ENCODE measurements around the gene WWOX. TPM values are rescaled to one million over a fixed set of nuclear protein-coding genes. Genes with fewer than 3 reads are reported as not detected.

The WWOX gene
- total and polyA plus RNA-seq, 2 donors (not counting 3 experiments of a cell fraction or from before 2014, with no cell fraction given), result 6.2 to 12.5 TPM

- Histone ChIP-seq H3K9me3 (replicated peaks; ENCODE audit: control insufficient read depth, insufficient read depth, low read length) (peaks cover 3% of the 10 kb centered on the region), H3K4me2 (ENCODE audit: insufficient read depth, low read length) (no peak overlapping the region), H3K4me3 (replicated peaks in 1 of 3; ENCODE audit: insufficient read depth in 1 of 3, low read depth in 1 of 3, low read length in 3 of 3) (no peak overlapping the region), H3K27me3 (ENCODE audit: control insufficient read depth in 2 of 2, insufficient read depth in 2 of 2, low read length in 2 of 2) (no peaks in the 10 kb centered on the region), H4K20me1 (replicated peaks; ENCODE audit: control insufficient read depth, extremely low read depth, insufficient read depth, low read length) (no peaks in the 10 kb centered on the region), H3K9ac (replicated peaks; ENCODE audit: extremely low read depth, insufficient read depth, low read length) (no peak overlapping the region), H3K4me1 (ENCODE audit: control insufficient read depth, extremely low read depth, insufficient read depth, low read length) (no peaks in the 10 kb centered on the region), H3K36me3 (ENCODE audit: control insufficient read depth in 2 of 2, extremely low read depth in 1 of 2, insufficient read depth in 2 of 2, low read length in 2 of 2) (no peaks in the 10 kb centered on the region), H3K79me2 (ENCODE audit: control insufficient read depth, insufficient read depth, low read length) (no peaks in the 10 kb centered on the region), H3K9me1 (replicated peaks; ENCODE audit: control insufficient read depth, extremely low read depth, insufficient read depth, low read length) (no peaks in the 10 kb centered on the region), H2AFZ (ENCODE audit: low read depth, low read length) (no peak overlapping the region), H3K27ac (ENCODE audit: insufficient read depth, low read depth, low read length) (no peak overlapping the region)
- TF ChIP-seq MAX (IDR thresholded peaks at IDR 0.05; ENCODE audit: insufficient read depth, insufficient read length), result no peak
- no peak for TF ChIP-seq POLR2A (IDR thresholded peaks at IDR 0.05; ENCODE audit: low read depth, low read length)
- no peak for TF ChIP-seq FOS (IDR thresholded peaks at IDR 0.05; ENCODE audit: borderline replicate concordance, insufficient read depth, low read length)
- TF ChIP-seq GATA2 (IDR thresholded peaks at IDR 0.05; ENCODE audit: insufficient read depth, insufficient read length, low read depth, low read length), result no peak
- no peak for TF ChIP-seq CTCF (IDR thresholded peaks at IDR 0.05; ENCODE audit: extremely low read depth in 1 of 2, insufficient read depth in 1 of 2, low read depth in 1 of 2, low read length in 2 of 2)
- TF ChIP-seq MYC (IDR thresholded peaks at IDR 0.05; ENCODE audit: low read depth, low read length), result no peak
- no peak for TF ChIP-seq EZH2 (IDR thresholded peaks at IDR 0.05; ENCODE audit: borderline replicate concordance, low read depth, low read length, severe bottlenecking)
- TF ChIP-seq JUN (IDR thresholded peaks at IDR 0.05; ENCODE audit: borderline replicate concordance, insufficient read depth, insufficient read length, low read depth), result no peak
- no peak for TF ChIP-seq POLR2AphosphoS5 (IDR thresholded peaks at IDR 0.05; ENCODE audit: insufficient read depth, low read depth, low read length)
- CTCF ChIA-PET, result no interaction called here
- intact Hi-C loops (cut with micrococcal nuclease), result no loop called here
- POLR2A ChIA-PET, result no interaction called here
- BruUV-seq (replicated peaks), result no TSS peak
- FAIRE-seq (no peak), DNase-seq (ENCODE audit: low read depth, low spot score) (no peak)
- dilution Hi-C loops (cut with MboI; ENCODE audit: extremely low pct_ligation_motif_present, low sequenced_read_pairs), result no loop called here
Observed at GRCh38 chr16:78551487-78552085, 452.1 kb downstream of the WWOX start.
